ENCODE data around the gene EAPP. TPM values are rescaled to one million over a fixed set of nuclear protein-coding genes. Genes with fewer than 3 reads are reported as not detected.
"Not testable (repeated sequence)": the region's sequence is repeated elsewhere in the genome, so short reads cannot be mapped to it uniquely, and the experiment has no call there.

Gene EAPP
- total and polyA plus RNA-seq, 2 of the 13 experiments (the other 11 are each of a cell fraction or from before 2014, with no cell fraction given), result 68.7 to 110 TPM

GRCh38 chr14:34546272-34547135, 7.0 kb upstream of the EAPP start:
- not testable (repeated sequence) for H3K27ac ChIP-seq (ENCODE audit: extremely low read length, insufficient read depth, low read length); H3K27me3 ChIP-seq (ENCODE audit: control insufficient read depth in 1 of 2, insufficient read depth in 2 of 2, low read length in 2 of 2)

GRCh38 chr14:34540181-34541059, 919 bp upstream of the EAPP start:
- DNase-seq (ENCODE audit: low spot score) (peak; percentile 68), ATAC-seq (peak; percentile 63), FAIRE-seq (peak; percentile 90)
- H3K27me3 ChIP-seq (ENCODE audit: control insufficient read depth in 1 of 2, insufficient read depth in 2 of 2, low read length in 2 of 2); H3K9me3 ChIP-seq (ENCODE audit: low read length); H2AFZ ChIP-seq (ENCODE audit: low read length); H4K20me1 ChIP-seq (ENCODE audit: insufficient read depth, low read length); in situ Hi-C loops (cut with HindIII; ENCODE audit: extremely low pct_ligation_motif_present, low pct_unique_long_range_greater_than_20kb); intact Hi-C loops (cut with micrococcal nuclease; ENCODE audit: unreplicated experiment): not testable (repeated sequence)
- Histone ChIP-seq H3K9ac (ENCODE audit: insufficient read depth, low read depth, low read length) (peak overlapping the region; percentile 100), H3K4me2 (ENCODE audit: low read depth, low read length) (peak overlapping the region; percentile 100), H3K27ac (ENCODE audit: extremely low read length, insufficient read depth, low read length) (peak overlapping the region; percentile 95), H3K4me1 (ENCODE audit: insufficient read depth, low read length) (peaks cover 25% of the 10 kb centered on the region), H3K36me3 (replicated peaks in 1 of 2; ENCODE audit: control insufficient read depth in 1 of 2, insufficient read depth in 2 of 2, low read length in 2 of 2) (peaks cover 4 to 14% of the 10 kb centered on the region in 2 experiments; a peak in 4 of 5 replicates), H3K4me3 (replicated peaks in 1 of 3; ENCODE audit: insufficient read depth in 1 of 3, low read depth in 2 of 3, low read length in 3 of 3) (peak overlapping the region; percentile 54 to 99 (median 92)), H3K79me2 (ENCODE audit: insufficient read depth, low read length) (peaks cover 28% of the 10 kb centered on the region)
- 2% methylated on average over 18 of the region's 19 CpGs for WGBS (ENCODE audit: low lambda C conversion rate)
- BruUV-seq (replicated peaks), result TSS peak; percentile 96
- ChIA-PET POLR2A (interaction anchor here (0.8 to 1.9 kb wide), 7 partner anchors 14 to 1267 kb away, joined by 3 to 17 read pairs (median 10); partner anchors contain the start of gene SPTSSA), CTCF (ENCODE audit: low intra/inter-chr PET ratio, low total read pairs) (interaction anchor here (1.1 kb wide), 1 partner anchor 208 kb away, joined by 3 read pairs; no protein-coding TSS in a partner anchor)
- TF ChIP-seq ZSCAN25 (CRISPR knock-in tag; IDR thresholded peaks at IDR 0.05) (peak; percentile 42; the same call in 1 of the 2 replicates), SP140L (CRISPR knock-in tag; IDR thresholded peaks at IDR 0.05; ENCODE audit: borderline replicate concordance) (peak; percentile 82), ZNF225 (CRISPR knock-in tag; IDR thresholded peaks at IDR 0.05) (0 out of 2 replicates have a peak, but pooled peaks have one; percentile 24), MTERF4 (CRISPR knock-in tag; IDR thresholded peaks at IDR 0.05) (peak; percentile 78; the same call in 1 of the 2 replicates), HDAC1 (CRISPR knock-in tag; IDR thresholded peaks at IDR 0.05) (peak; percentile 31; the same call in 1 of the 2 replicates), GATAD1 (CRISPR knock-in tag; IDR thresholded peaks at IDR 0.05) (peak; percentile 51; the same call in 1 of the 2 replicates), SSRP1 (CRISPR knock-in tag; IDR thresholded peaks at IDR 0.05) (peak; percentile 85; the same call in 1 of the 2 replicates), ZNF781 (CRISPR knock-in tag; IDR thresholded peaks at IDR 0.05; ENCODE audit: borderline replicate concordance, not compliant biosample characterization) (peak; percentile 63), ZBTB42 (CRISPR knock-in tag; IDR thresholded peaks at IDR 0.05) (0 out of 2 replicates have a peak, but pooled peaks have one; percentile 36), CC2D1A (CRISPR knock-in tag; IDR thresholded peaks at IDR 0.05) (0 out of 2 replicates have a peak, but pooled peaks have one; percentile 13), KLF16 (CRISPR knock-in tag; IDR thresholded peaks at IDR 0.05) (peak in 1 of 2 experiments; percentile 59; a peak in 1 of 4 replicates), HCFC1 (IDR thresholded peaks at IDR 0.05; ENCODE audit: low read depth, low read length) (peak; percentile 17; the same call in 1 of the 2 replicates), AKAP8 (CRISPR knock-in tag; IDR thresholded peaks at IDR 0.05) (peak; percentile 24; the same call in 1 of the 2 replicates)

More at GRCh38 chr14:34546272-34547135, 7.0 kb upstream of the EAPP start:
- CTCF ChIA-PET (ENCODE audit: low intra/inter-chr PET ratio, low total read pairs); in situ Hi-C loops (cut with HindIII; ENCODE audit: extremely low pct_ligation_motif_present, low pct_unique_long_range_greater_than_20kb); H3K9ac ChIP-seq (ENCODE audit: insufficient read depth, low read depth, low read length); intact Hi-C loops (cut with micrococcal nuclease; ENCODE audit: unreplicated experiment); POLR2A ChIA-PET; H2AFZ ChIP-seq (ENCODE audit: low read length); H4K20me1 ChIP-seq (ENCODE audit: insufficient read depth, low read length); H3K9me3 ChIP-seq (ENCODE audit: low read length); H3K4me2 ChIP-seq (ENCODE audit: low read depth, low read length); H3K4me3 ChIP-seq (replicated peaks in 1 of 3; ENCODE audit: insufficient read depth in 1 of 3, low read depth in 2 of 3, low read length in 3 of 3); H3K79me2 ChIP-seq (ENCODE audit: insufficient read depth, low read length); H3K36me3 ChIP-seq (replicated peaks in 1 of 2; ENCODE audit: control insufficient read depth in 1 of 2, insufficient read depth in 2 of 2, low read length in 2 of 2); DNase-seq (ENCODE audit: low spot score): not testable (repeated sequence)
- BruUV-seq (replicated peaks), result TSS peak; percentile 100
- whole genome bisulfite sequencing (ENCODE audit: low lambda C conversion rate), result no CpG with 5 or more reads among the region's 68 CpGs
- FAIRE-seq, result peak; percentile 84
- ATAC-seq, result peak; percentile 85
- peaks cover 11% of the 10 kb centered on the region; the same call in 1 of the 2 replicates for H3K4me1 ChIP-seq (ENCODE audit: insufficient read depth, low read length)
